WI38 (cell line): Measurements from ENCODE around the gene ANKAR.

Experiments
- H3K4me3 ChIP-seq: 2 replicates; pipeline ENCODE4 v1.5.1; 2011; ENCODE audit warnings: low read depth, mild to moderate bottlenecking, control low read depth, low read length
- TF ChIP-seq, protein P1 (sequence below): IDR thresholded peaks from 2 replicates; pipeline ENCODE4 v1.5.1; 2012; ENCODE audit warnings: low read depth, mild to moderate bottlenecking, control low read depth, low read length

ANKAR gene

DNA sequence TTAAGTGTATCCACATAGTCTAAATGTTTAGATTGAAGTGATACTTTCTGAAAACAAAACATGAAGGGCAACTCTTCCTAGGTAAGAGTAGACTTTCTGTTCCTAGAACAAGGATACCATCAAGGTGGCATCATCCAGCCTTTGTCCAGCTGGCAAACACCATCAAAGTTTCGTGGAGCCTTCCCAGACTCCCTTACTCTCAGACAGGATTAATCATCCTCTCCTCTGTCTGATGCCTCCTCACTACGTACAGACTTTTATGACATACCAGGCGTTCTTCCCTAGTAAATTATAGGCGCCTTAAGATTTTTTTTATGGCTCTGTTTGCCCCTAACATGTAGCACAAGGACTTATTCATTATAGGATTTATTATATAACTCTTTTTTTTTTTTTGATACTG is 42.6 kb upstream of the ANKAR start:
- H3K4me3 ChIP-seq, result no peak overlapping the region
- TF ChIP-seq, protein P1, sequence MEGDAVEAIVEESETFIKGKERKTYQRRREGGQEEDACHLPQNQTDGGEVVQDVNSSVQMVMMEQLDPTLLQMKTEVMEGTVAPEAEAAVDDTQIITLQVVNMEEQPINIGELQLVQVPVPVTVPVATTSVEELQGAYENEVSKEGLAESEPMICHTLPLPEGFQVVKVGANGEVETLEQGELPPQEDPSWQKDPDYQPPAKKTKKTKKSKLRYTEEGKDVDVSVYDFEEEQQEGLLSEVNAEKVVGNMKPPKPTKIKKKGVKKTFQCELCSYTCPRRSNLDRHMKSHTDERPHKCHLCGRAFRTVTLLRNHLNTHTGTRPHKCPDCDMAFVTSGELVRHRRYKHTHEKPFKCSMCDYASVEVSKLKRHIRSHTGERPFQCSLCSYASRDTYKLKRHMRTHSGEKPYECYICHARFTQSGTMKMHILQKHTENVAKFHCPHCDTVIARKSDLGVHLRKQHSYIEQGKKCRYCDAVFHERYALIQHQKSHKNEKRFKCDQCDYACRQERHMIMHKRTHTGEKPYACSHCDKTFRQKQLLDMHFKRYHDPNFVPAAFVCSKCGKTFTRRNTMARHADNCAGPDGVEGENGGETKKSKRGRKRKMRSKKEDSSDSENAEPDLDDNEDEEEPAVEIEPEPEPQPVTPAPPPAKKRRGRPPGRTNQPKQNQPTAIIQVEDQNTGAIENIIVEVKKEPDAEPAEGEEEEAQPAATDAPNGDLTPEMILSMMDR, result no peak

- TF ChIP-seq, protein P1, result 0 out of 2 replicates have a peak, but pooled peaks have one; percentile 12
- no peak overlapping the region for H3K4me3 ChIP-seq
Observed at GRCh38 chr2:189633392-189633811, 41.1 kb upstream of the ANKAR start.

GRCh38 chr2:189635353-189635752 is 39.1 kb upstream of the ANKAR start:
- TF ChIP-seq, protein P1, result no peak
- no peak overlapping the region for H3K4me3 ChIP-seq

DNA sequence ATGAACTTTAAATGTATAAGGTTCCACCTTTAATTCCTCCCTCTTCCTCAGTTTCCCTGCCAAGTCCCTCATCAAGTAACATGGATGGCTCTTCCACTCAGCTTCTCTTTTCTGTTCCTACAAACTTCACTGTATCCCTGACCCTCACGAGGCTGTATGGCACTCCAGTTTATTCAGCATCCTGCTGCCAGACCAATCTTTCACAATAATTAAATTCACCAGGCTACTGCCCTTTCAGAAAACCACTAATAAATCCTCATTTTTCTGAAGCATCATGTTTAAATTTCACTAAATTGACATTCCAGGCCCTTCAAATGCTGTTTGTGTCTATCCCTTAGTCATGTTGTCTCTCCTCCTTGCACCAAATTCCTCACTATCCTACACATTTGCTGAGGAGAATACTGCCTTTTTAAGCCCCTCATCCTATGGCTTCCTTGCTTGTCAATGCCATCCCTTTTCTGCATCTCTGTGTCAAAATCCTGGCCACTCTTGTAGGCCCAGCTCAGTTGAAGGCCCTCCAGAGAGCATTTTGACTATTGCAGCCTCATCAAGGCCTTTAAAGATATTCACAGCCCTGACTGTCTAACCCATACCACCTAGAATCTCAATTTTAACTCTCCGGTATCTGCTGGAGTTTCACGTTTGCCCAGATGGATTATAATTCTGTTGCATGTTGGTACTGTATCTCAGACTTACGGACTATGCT is 36.0 kb upstream of the ANKAR start:
- TF ChIP-seq, protein P1, result no peak
- no peak overlapping the region for H3K4me3 ChIP-seq

DNA sequence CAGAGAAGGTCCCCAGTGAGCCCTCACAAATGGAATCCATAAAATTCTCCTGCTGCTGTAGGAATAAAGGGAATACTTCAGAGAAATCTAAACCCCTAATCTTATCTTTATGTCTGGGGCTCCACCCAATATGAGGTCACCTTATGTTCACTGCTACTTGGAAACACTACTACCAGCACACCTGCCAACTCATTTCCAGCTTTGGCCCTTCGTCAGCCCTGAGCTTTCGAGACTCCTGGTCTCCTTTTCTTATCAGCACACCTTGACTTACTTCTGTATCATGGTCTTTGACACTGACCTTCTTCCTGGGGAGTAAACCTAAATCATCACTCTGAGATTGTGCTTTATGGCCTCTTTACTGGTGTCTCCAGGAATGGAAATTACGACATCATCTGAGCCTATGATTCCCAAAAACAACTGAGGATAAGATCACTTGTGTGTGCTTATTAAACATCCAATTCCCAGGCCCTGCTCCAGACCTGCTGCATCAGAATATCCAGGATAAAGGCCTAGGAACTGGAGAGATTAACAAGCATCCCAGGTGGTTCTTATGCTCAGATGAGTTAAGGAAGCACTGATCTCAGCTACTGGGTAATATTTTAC is 35.4 kb upstream of the ANKAR start:
- no peak overlapping the region for H3K4me3 ChIP-seq
- TF ChIP-seq, protein P1, result no peak

DNA sequence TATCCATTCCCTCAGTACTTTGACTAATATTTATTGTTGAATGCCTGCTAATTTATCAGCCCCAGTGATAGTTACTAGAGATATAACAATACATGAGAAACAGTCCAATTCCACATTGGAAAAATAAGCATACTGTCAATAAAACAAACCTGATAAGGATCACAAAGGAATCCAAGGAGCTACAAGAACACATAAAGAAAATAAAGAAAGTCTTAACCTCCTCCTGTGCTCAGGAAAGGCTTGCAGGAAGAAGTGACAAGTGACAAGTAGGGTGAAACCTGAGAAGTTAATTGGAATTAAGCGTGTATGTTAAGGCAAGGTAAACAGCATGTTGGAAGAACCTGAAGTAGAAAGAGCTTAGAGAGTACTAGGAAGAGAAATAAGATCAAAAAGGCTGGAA is 33.5 kb upstream of the ANKAR start:
- H3K4me3 ChIP-seq, result no peak overlapping the region

GRCh38 chr2:189641590-189641989 is 32.9 kb upstream of the ANKAR start:
- no peak overlapping the region for H3K4me3 ChIP-seq
- TF ChIP-seq, protein P1, result no peak

More for the DNA sequence above, 33.5 kb upstream of the ANKAR start:
- TF ChIP-seq, protein P1, result no peak
